Measurements from ENCODE around the gene RNPEPL1.
"Not testable (repeated sequence)": the region's sequence is repeated elsewhere in the genome, so short reads cannot be mapped to it uniquely, and the experiment has no call there.

GRCh38 chr2:240521885-240522284 is 46.4 kb upstream of the RNPEPL1 start:
- TF ChIP-seq, protein P1, sequence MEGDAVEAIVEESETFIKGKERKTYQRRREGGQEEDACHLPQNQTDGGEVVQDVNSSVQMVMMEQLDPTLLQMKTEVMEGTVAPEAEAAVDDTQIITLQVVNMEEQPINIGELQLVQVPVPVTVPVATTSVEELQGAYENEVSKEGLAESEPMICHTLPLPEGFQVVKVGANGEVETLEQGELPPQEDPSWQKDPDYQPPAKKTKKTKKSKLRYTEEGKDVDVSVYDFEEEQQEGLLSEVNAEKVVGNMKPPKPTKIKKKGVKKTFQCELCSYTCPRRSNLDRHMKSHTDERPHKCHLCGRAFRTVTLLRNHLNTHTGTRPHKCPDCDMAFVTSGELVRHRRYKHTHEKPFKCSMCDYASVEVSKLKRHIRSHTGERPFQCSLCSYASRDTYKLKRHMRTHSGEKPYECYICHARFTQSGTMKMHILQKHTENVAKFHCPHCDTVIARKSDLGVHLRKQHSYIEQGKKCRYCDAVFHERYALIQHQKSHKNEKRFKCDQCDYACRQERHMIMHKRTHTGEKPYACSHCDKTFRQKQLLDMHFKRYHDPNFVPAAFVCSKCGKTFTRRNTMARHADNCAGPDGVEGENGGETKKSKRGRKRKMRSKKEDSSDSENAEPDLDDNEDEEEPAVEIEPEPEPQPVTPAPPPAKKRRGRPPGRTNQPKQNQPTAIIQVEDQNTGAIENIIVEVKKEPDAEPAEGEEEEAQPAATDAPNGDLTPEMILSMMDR (conservative IDR thresholded peaks at IDR 0.05; ENCODE audit: low read depth, low read length) = not testable (repeated sequence)
- TF ChIP-seq EZH2phosphoT487 (IDR thresholded peaks at IDR 0.05; ENCODE audit: borderline replicate concordance, low read length); EZH2 (IDR thresholded peaks at IDR 0.05; ENCODE audit: low read length, unreplicated experiment): not testable (repeated sequence)

All from PC-3 (cell line).